Keratinocyte (primary cell): ENCODE data around the gene NCS1.

ENCODE experiments used
- EZH2 ChIP-seq: IDR thresholded peaks from one replicate; pipeline ENCODE4 v1.6.1; 2012; ENCODE audit warnings: inconsistent platforms, mild to moderate bottlenecking, low read length, moderate library complexity
- TF ChIP-seq, protein P1 (sequence below), 3 experiments: IDR thresholded peaks in 1 of 3; conservative IDR thresholded peaks in 1 of 3; optimal IDR thresholded peaks in 1 of 3; 2 replicates in 2 of 3; 3 replicates in 1 of 3; pipeline versions ENCODE3 to v1.5.1; 2011; ENCODE audit warnings: low read length in 3 of 3, mild to moderate bottlenecking in 3 of 3, moderate library complexity in 2 of 3, control low read depth in 1 of 3, inconsistent platforms in 1 of 3; ENCODE audit not compliant: insufficient read depth in 2 of 3; ENCODE audit errors: extremely low read depth in 1 of 3

- TF ChIP-seq, protein P1, sequence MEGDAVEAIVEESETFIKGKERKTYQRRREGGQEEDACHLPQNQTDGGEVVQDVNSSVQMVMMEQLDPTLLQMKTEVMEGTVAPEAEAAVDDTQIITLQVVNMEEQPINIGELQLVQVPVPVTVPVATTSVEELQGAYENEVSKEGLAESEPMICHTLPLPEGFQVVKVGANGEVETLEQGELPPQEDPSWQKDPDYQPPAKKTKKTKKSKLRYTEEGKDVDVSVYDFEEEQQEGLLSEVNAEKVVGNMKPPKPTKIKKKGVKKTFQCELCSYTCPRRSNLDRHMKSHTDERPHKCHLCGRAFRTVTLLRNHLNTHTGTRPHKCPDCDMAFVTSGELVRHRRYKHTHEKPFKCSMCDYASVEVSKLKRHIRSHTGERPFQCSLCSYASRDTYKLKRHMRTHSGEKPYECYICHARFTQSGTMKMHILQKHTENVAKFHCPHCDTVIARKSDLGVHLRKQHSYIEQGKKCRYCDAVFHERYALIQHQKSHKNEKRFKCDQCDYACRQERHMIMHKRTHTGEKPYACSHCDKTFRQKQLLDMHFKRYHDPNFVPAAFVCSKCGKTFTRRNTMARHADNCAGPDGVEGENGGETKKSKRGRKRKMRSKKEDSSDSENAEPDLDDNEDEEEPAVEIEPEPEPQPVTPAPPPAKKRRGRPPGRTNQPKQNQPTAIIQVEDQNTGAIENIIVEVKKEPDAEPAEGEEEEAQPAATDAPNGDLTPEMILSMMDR (optimal IDR thresholded peaks at IDR 0.05 in 1 of 3, IDR thresholded peaks at IDR 0.05 in 1 of 3, conservative IDR thresholded peaks at IDR 0.05 in 1 of 3; ENCODE audit: extremely low read depth in 1 of 3, insufficient read depth in 2 of 3, low read length in 3 of 3) = no peak
- no peak for TF ChIP-seq EZH2
Observed at GRCh38 chr9:130208600-130209347, 36.6 kb downstream of the NCS1 start.
